Endothelial cell (in vitro differentiated cells): ENCODE data around the gene PHKB. TPM values are rescaled to one million over a fixed set of nuclear protein-coding genes. Genes with fewer than 3 reads are reported as not detected.

Experiments
- DNase-seq: peaks from one replicate; pipeline ENCODE4 v3.0.0; 2021; ENCODE audit warnings: low spot score
- H3K27ac Mint-ChIP-seq: one replicate; pipeline ENCODE4 v1.8.0; 2021; ENCODE audit warnings: mixed read lengths, inconsistent platforms; ENCODE audit not compliant: unreplicated experiment
- H3K27me3 Mint-ChIP-seq: one replicate; pipeline ENCODE4 v1.8.0; 2021; ENCODE audit warnings: mild to moderate bottlenecking, moderate library complexity, mixed read lengths, inconsistent platforms; ENCODE audit not compliant: unreplicated experiment
- H3K36me3 Mint-ChIP-seq: one replicate; pipeline ENCODE4 v1.8.0; 2021; ENCODE audit warnings: mild to moderate bottlenecking, low read depth, mixed read lengths, inconsistent platforms; ENCODE audit not compliant: unreplicated experiment
- H3K4me1 Mint-ChIP-seq: one replicate; pipeline ENCODE4 v1.8.0; 2021; ENCODE audit warnings: mild to moderate bottlenecking, mixed read lengths, inconsistent platforms; ENCODE audit not compliant: unreplicated experiment
- H3K4me3 Mint-ChIP-seq: one replicate; pipeline ENCODE4 v1.8.0; 2021; ENCODE audit warnings: mild to moderate bottlenecking, mixed read lengths, inconsistent platforms; ENCODE audit not compliant: unreplicated experiment
- H3K9me3 Mint-ChIP-seq: one replicate; pipeline ENCODE4 v1.8.0; 2021; ENCODE audit warnings: mixed read lengths, inconsistent platforms; ENCODE audit not compliant: unreplicated experiment
- total RNA-seq: library from RNA; stranded (reverse); fragmentation: NEBNext Ultra II Directional; extraction: Animal tissue kit (Norgen Biotek cat#: 25700); gene quantifications from one replicate; pipeline ENCODE4 v1.2.1, GENCODE V29; 2021; ENCODE audit not compliant: unreplicated experiment
- TF ChIP-seq, protein P1 (sequence below): fragments of 200-600 bp; sonication (generic); IDR thresholded peaks from one replicate; pipeline ENCODE4 v1.5.0; 2021; ENCODE audit warnings: antibody characterized with exemption; ENCODE audit not compliant: unreplicated experiment

The PHKB gene
- total RNA-seq, 1 donor from 2014 or later = 125 TPM

- TF ChIP-seq, protein P1, sequence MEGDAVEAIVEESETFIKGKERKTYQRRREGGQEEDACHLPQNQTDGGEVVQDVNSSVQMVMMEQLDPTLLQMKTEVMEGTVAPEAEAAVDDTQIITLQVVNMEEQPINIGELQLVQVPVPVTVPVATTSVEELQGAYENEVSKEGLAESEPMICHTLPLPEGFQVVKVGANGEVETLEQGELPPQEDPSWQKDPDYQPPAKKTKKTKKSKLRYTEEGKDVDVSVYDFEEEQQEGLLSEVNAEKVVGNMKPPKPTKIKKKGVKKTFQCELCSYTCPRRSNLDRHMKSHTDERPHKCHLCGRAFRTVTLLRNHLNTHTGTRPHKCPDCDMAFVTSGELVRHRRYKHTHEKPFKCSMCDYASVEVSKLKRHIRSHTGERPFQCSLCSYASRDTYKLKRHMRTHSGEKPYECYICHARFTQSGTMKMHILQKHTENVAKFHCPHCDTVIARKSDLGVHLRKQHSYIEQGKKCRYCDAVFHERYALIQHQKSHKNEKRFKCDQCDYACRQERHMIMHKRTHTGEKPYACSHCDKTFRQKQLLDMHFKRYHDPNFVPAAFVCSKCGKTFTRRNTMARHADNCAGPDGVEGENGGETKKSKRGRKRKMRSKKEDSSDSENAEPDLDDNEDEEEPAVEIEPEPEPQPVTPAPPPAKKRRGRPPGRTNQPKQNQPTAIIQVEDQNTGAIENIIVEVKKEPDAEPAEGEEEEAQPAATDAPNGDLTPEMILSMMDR = no peak
- Mint-ChIP-seq H3K36me3 (peaks cover 14% of the 10 kb centered on the region), H3K4me3 (peak overlapping the region; percentile 28), H3K4me1 (peaks cover 20% of the 10 kb centered on the region), H3K27ac (peak overlapping the region; percentile 89), H3K9me3 (no peaks in the 10 kb centered on the region), H3K27me3 (peaks cover 3% of the 10 kb centered on the region)
- no peak for DNase-seq
Observed at GRCh38 chr16:47627085-47627639, 166.0 kb downstream of the PHKB start.

DNA sequence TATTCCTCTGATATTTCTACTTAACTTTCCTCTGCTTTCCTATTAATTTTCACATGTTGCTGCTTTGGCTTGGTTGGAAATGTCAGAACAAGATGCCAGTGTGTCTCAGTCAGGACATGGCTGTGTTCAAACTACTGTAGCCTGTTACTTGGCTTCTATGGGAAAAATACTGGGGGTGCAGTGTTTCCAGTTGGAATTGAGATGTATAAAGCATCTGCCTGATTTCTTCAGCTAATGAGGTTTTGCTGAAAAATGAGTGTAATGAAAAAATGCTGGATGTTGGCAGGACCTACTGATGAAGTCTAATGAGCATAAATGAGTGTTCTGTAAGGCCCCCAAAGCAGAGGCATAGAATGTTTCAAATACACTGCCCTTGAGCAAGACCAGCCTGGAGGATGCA is 166.6 kb downstream of the PHKB start:
- Mint-ChIP-seq H3K27me3 (peaks cover 3% of the 10 kb centered on the region), H3K4me1 (peaks cover 20% of the 10 kb centered on the region), H3K36me3 (peaks cover 14% of the 10 kb centered on the region), H3K4me3 (no peak overlapping the region), H3K27ac (peak overlapping the region; percentile 89), H3K9me3 (no peaks in the 10 kb centered on the region)
- TF ChIP-seq, protein P1 = no peak
- no peak for DNase-seq

GRCh38 chr16:47631131-47631530 is 170.0 kb downstream of the PHKB start:
- TF ChIP-seq, protein P1 = no peak
- no peak overlapping the region for H3K4me3 Mint-ChIP-seq
- H3K36me3 Mint-ChIP-seq = peaks cover 31% of the 10 kb centered on the region
- no peaks in the 10 kb centered on the region for H3K9me3 Mint-ChIP-seq
- peaks cover 3% of the 10 kb centered on the region for H3K27me3 Mint-ChIP-seq
- H3K4me1 Mint-ChIP-seq = peaks cover 17% of the 10 kb centered on the region
- no peak for DNase-seq
- H3K27ac Mint-ChIP-seq = peak overlapping the region; percentile 13

DNA sequence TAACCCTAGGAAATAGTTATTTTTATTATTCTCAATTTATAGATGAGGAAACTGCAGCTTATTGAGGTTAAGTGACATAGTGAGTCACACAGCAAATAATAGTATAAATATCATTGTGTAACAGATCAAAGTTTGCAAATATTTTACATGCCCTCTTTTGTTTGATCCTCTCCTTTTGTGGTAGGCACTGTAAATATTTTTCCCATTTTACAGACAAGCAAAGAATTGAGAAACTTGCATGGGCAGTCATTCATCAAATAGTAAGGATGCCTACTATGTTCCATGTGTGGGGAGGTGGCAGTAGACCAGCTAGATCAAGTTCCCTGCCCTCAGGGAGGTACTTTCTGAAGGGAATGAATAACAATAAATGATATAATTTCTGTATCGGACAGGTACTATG is 173.0 kb downstream of the PHKB start:
- Mint-ChIP-seq H3K27me3 (peaks cover 3% of the 10 kb centered on the region), H3K36me3 (peaks cover 30% of the 10 kb centered on the region), H3K4me3 (no peak overlapping the region), H3K9me3 (no peaks in the 10 kb centered on the region), H3K4me1 (peaks cover 6% of the 10 kb centered on the region), H3K27ac (no peak overlapping the region)
- DNase-seq = no peak
- TF ChIP-seq, protein P1 = no peak

GRCh38 chr16:47634727-47635126 is 173.6 kb downstream of the PHKB start:
- DNase-seq = no peak
- TF ChIP-seq, protein P1 = no peak
- H3K36me3 Mint-ChIP-seq = peaks cover 30% of the 10 kb centered on the region
- H3K9me3 Mint-ChIP-seq = no peaks in the 10 kb centered on the region
- no peak overlapping the region for H3K4me3 Mint-ChIP-seq
- peaks cover 3% of the 10 kb centered on the region for H3K27me3 Mint-ChIP-seq
- H3K4me1 Mint-ChIP-seq = peaks cover 6% of the 10 kb centered on the region
- no peak overlapping the region for H3K27ac Mint-ChIP-seq
